CD8-positive, alpha-beta memory T cell (primary cell): ENCODE measurements around the gene TM4SF1. TPM values are rescaled to one million over a fixed set of nuclear protein-coding genes. Genes with fewer than 3 reads are reported as not detected.

Experiments used
- polyA plus RNA-seq: library from polyadenylated mRNA; unstranded; fragments of 300-500 nt; fragmentation: Illumina TruSeq; gene quantifications from one replicate; pipeline ENCODE4 v1.2.3, GENCODE V29; 2021
- total RNA-seq, 2 experiments: library from RNA; stranded (reverse); gene quantifications; one replicate each; pipeline ENCODE4 v1.2.3, GENCODE V29; 2021

The TM4SF1 gene
- total and polyA plus RNA-seq, 3 experiments from 2014 or later: 0.18 to 0.27 TPM; not detected in 1

Other genes with a start within 250 kb of the TM4SF1 start
- 10 to 100 TPM; 19.3 to 19.6 TPM for gene HPS3, start 248.0 kb downstream of the TM4SF1 start, total RNA-seq
- 41.9 TPM for gene HPS3, start 248.0 kb downstream of the TM4SF1 start, polyA plus RNA-seq
- gene CP, start 155.8 kb downstream of the TM4SF1 start, total RNA-seq: not detected
- gene CP, start 155.8 kb downstream of the TM4SF1 start, polyA plus RNA-seq: not detected
- gene TM4SF18, start 44.0 kb downstream of the TM4SF1 start, total RNA-seq: not detected
- not detected for gene TM4SF18, start 44.0 kb downstream of the TM4SF1 start, polyA plus RNA-seq
- gene TM4SF4, start 97.0 kb upstream of the TM4SF1 start, total RNA-seq: not detected
- gene TM4SF4, start 97.0 kb upstream of the TM4SF1 start, polyA plus RNA-seq: not detected